Measurements from ENCODE around the gene DPP6.
A peak's percentile ranks its signal among the peaks of the same experiment; 100 is the strongest.

Gene DPP6

GRCh38 chr7:154652564-154652963 lies 600.4 kb downstream of the DPP6 start:
- H3K4me1 ChIP-seq, result no peaks in the 10 kb centered on the region
- H3K9me3 ChIP-seq, result peaks cover 8% of the 10 kb centered on the region
- no peak overlapping the region for H3K4me3 ChIP-seq (ENCODE audit: low read depth, low read length)
- DNase-seq, result no peak
- TF ChIP-seq, protein P1, sequence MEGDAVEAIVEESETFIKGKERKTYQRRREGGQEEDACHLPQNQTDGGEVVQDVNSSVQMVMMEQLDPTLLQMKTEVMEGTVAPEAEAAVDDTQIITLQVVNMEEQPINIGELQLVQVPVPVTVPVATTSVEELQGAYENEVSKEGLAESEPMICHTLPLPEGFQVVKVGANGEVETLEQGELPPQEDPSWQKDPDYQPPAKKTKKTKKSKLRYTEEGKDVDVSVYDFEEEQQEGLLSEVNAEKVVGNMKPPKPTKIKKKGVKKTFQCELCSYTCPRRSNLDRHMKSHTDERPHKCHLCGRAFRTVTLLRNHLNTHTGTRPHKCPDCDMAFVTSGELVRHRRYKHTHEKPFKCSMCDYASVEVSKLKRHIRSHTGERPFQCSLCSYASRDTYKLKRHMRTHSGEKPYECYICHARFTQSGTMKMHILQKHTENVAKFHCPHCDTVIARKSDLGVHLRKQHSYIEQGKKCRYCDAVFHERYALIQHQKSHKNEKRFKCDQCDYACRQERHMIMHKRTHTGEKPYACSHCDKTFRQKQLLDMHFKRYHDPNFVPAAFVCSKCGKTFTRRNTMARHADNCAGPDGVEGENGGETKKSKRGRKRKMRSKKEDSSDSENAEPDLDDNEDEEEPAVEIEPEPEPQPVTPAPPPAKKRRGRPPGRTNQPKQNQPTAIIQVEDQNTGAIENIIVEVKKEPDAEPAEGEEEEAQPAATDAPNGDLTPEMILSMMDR (IDR thresholded peaks at IDR 0.05; ENCODE audit: low read depth, low read length), result no peak
- H3K36me3 ChIP-seq, result no peaks in the 10 kb centered on the region
- no peaks in the 10 kb centered on the region for H3K27me3 ChIP-seq

DNA sequence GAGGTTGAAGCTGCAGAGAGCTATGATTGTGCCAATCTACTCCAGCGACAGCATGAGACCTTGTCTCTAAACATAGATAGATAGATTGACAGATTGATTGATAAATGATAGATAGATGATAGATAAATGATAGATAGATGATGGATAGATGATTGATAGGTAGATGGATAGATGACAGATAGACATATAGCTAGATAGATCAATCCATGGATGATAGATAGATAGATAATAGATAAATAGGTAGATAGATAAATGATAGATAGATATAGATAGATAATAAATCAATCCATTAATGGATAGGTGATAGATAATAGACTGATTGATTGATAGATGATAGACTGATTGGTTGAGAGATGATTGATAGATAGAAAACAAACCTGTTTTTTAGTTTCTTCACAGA lies 601.1 kb downstream of the DPP6 start:
- TF ChIP-seq, protein P1 (IDR thresholded peaks at IDR 0.05; ENCODE audit: low read depth, low read length), result no peak
- peaks cover 8% of the 10 kb centered on the region for H3K9me3 ChIP-seq
- H3K4me1 ChIP-seq, result no peaks in the 10 kb centered on the region
- no peaks in the 10 kb centered on the region for H3K36me3 ChIP-seq
- no peaks in the 10 kb centered on the region for H3K27me3 ChIP-seq
- no peak for DNase-seq
- no peak overlapping the region for H3K4me3 ChIP-seq (ENCODE audit: low read depth, low read length)

GRCh38 chr7:154656618-154657017 lies 604.4 kb downstream of the DPP6 start:
- Histone ChIP-seq H3K36me3 (no peaks in the 10 kb centered on the region), H3K9me3 (no peaks in the 10 kb centered on the region; the same call in 1 of the 2 replicates), H3K4me1 (no peaks in the 10 kb centered on the region), H3K4me3 (ENCODE audit: low read depth, low read length) (no peak overlapping the region), H3K27me3 (no peaks in the 10 kb centered on the region)
- TF ChIP-seq, protein P1 (IDR thresholded peaks at IDR 0.05; ENCODE audit: low read depth, low read length), result no peak
- DNase-seq, result no peak

DNA sequence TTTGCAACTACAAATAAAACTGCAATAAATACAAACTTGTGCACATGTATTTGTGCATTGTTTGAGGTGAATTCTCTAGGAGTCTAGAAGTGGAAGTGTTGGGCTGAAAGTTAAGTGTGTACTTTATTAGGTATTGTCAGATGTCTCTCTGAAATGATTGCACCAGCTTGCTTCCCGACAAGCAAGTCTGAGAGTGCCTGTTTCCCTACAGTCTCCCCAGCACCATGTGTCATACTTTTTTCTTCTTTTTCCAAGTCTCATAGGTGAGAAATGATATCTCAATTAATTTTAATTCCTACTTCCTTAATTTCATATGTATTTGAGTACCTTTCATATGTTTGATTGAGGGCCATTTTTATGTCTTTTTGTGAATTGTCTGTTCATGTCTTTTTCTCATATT lies 614.6 kb downstream of the DPP6 start:
- Histone ChIP-seq H3K36me3 (peaks cover 5% of the 10 kb centered on the region; the same call in 1 of the 2 replicates), H3K4me3 (ENCODE audit: low read depth, low read length) (no peak overlapping the region), H3K9me3 (no peaks in the 10 kb centered on the region; the same call in 1 of the 2 replicates), H3K4me1 (peaks cover 8% of the 10 kb centered on the region; the same call in 1 of the 2 replicates), H3K27me3 (no peaks in the 10 kb centered on the region)
- TF ChIP-seq, protein P1 (IDR thresholded peaks at IDR 0.05; ENCODE audit: low read depth, low read length), result no peak
- no peak for DNase-seq

DNA sequence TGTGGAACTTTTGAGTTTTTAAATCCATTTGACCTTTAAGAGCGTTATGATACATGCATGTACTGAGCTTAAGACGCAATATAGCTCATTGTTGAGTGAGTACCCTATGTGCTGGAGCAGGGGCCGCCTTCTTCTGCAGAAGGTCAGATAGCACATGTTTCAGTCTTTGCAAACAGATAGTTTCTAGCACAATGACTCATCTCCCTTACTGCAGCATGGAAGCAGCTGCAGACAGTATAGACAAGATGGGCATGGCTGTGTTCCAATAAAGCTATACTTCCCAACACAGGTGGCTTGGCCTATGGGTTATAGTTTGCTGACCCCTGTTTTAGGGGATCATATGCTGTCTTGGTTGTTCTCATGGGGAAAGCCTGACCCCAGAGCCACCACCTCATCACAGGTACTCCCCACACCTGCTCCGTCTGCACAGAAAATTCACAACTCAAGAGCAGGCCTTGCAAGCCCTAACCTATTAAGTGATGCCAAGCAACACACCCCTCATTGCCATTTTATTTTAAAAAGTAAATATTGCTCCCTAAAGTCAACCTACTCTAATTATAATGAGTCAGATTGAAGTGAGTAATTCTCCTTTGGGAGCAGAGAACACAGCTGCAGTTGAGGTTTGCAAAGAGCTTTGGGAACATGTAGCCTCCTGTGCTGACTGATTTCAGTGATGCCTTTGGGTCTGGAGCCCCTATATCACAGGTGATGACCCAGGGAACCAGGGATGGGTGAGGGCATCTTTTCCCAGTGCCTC lies 620.6 kb downstream of the DPP6 start:
- Histone ChIP-seq H3K36me3 (peaks cover 5% of the 10 kb centered on the region; the same call in 1 of the 2 replicates), H3K4me1 (peaks cover 19% of the 10 kb centered on the region), H3K9me3 (no peaks in the 10 kb centered on the region; the same call in 1 of the 2 replicates), H3K27me3 (no peaks in the 10 kb centered on the region), H3K4me3 (ENCODE audit: low read depth, low read length) (no peak overlapping the region)
- DNase-seq, result peak; percentile 38
- TF ChIP-seq, protein P1 (IDR thresholded peaks at IDR 0.05; ENCODE audit: low read depth, low read length), result no peak

DNA sequence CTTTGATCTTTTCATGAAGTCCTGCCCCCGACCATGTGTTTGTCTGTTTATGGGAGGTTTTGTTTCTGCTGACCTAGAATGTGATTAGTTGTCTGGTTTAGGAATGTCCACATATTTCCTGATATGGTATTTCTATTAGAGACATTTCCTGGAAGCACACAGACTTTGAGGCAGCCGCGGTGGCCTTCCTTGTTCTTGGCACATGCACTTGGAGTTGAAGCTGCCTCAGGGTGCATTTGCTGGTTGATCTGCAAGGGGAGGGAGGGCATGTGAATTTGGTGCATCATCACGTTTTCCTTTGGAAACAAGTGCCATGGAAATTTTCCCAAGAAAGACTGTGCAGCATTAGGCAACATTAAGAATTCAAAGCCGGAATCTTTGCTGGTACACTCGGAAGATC lies 622.0 kb downstream of the DPP6 start:
- TF ChIP-seq, protein P1 (IDR thresholded peaks at IDR 0.05; ENCODE audit: low read depth, low read length), result no peak
- H3K27me3 ChIP-seq, result no peaks in the 10 kb centered on the region
- H3K9me3 ChIP-seq, result no peaks in the 10 kb centered on the region; the same call in 1 of the 2 replicates

More for the DNA sequence above, 622.0 kb downstream of the DPP6 start:
- Histone ChIP-seq H3K4me1 (peaks cover 26% of the 10 kb centered on the region), H3K4me3 (ENCODE audit: low read depth, low read length) (no peak overlapping the region), H3K36me3 (peaks cover 5% of the 10 kb centered on the region; the same call in 1 of the 2 replicates)
- DNase-seq, result no peak

Measured in BE2C (cell line).